Stimulated activated CD8-positive, alpha-beta memory T cell treated with anti-CD3 and anti-CD28 coated beads, Interleukin-7, amount 100 ng/mL, for 48 hours (primary cell): ENCODE results near the gene MAGI2.
"Not testable (repeated sequence)": the region's sequence is repeated elsewhere in the genome, so short reads cannot be mapped to it uniquely, and the experiment has no call there.

Source experiments
- DNase-seq, 2 donors: peaks; one replicate each; pipeline ENCODE4 v3.0.0-alpha.2; 2020; ENCODE audit warnings: low read depth in 1 of 2; ENCODE audit errors: extremely low read depth in 1 of 2

The MAGI2 gene

DNA sequence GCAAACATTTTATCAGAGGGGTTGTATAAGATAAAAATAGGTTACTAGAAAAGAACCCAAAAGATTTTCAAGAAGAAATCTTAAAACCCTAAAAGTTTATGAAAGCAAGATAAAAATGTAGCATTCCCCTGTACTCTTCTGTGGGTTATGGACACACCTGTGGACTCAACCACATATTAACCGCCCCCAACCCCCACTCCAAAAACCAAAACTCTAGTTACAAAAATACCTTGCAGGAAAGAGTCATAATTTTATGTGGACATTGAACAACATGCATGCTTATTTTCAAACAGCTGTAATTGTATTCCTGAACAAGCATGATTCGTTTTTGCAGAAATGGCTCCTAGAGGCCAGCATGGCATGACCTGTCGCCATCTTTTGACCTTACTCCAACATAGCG, 1188.0 kb downstream of the MAGI2 start:
- no peak for DNase-seq

GRCh38 chr7:78265071-78265470, 1188.4 kb downstream of the MAGI2 start:
- DNase-seq, result no peak

GRCh38 chr7:78264105-78264504, 1189.4 kb downstream of the MAGI2 start:
- DNase-seq, result no peak

GRCh38 chr7:78261739-78262138, 1191.7 kb downstream of the MAGI2 start:
- DNase-seq, result no peak

DNA sequence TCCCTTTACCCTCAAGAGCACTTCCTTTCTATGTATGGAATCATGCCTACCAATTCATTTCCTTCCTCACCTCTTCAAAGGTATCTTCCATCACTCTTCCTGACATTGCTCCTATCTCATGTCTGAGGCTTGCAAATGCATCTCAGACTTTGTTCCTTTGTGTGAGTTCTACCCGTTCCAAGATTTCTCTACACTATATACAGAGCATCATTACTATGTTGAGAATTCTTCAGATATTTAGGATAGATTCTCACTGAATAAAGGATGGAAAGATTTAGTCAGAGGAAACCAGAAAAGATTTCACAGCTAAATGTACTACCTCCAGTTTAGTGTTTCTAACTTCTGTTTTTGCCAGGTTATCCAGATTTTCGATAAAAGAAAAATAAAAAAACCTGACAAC, 1192.2 kb downstream of the MAGI2 start:
- DNase-seq, result no peak

- no peak for DNase-seq
Observed at GRCh38 chr7:78260826-78261225, 1192.6 kb downstream of the MAGI2 start.

DNA sequence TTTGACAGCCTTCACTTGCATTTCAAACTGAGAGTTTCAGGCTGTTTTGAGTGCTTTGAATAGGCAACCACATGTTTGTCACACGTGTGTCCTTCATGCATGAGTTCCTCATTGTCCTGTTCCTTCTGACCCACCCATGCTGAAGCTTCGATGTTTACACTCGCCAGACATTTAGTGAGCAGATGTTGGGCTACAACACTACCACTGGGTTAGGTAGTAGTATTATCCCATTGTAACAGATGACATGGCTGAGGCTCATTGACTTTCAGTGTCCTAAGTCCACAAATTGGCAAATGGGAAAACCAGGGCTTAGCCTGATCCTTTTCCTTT, 1198.8 kb downstream of the MAGI2 start:
- DNase-seq, result no peak

- no peak for DNase-seq
Observed at GRCh38 chr7:78253850-78254725, 1199.4 kb downstream of the MAGI2 start.

DNA sequence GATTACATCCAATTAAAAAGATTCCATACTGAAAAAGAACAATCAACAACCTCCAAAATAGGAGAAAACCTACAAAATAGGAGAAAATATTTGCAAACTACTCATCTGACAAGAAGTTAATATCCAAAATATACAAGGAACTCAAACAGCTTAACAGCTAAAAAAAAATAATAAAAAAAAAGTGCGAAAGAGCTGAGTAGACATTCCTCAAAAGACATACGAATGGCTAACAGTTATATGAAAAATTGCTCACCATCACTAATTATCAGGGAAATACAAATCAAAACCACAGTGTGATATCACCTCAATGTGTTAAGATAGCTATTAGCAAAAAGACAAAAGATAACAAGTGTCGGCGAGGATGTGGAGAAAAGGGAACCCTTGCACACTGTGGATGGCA, 1204.6 kb downstream of the MAGI2 start:
- no peak for DNase-seq

- no peak for DNase-seq
Observed at GRCh38 chr7:78247910-78248689, 1205.4 kb downstream of the MAGI2 start.

- not testable (repeated sequence) for DNase-seq
Observed at GRCh38 chr7:78240179-78240578, 1213.3 kb downstream of the MAGI2 start.

DNA sequence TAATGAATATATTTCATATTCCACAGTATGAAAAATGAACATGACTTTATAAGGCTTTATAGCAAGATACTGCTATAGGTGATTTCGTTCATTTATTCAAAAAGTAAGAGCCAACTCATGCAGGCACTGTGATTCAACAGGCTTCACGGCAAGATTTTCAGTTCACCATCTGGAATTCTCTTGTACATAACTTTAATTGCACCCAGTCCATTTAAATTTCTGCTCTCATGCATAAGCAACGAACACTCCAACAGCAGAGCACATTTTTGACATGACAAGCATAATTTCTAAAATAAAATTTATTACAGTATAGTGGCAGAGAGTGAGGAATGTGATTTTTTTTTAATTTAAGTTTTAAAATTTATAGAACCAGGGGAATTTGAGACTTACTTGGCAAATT, 1218.8 kb downstream of the MAGI2 start:
- DNase-seq, result no peak

DNA sequence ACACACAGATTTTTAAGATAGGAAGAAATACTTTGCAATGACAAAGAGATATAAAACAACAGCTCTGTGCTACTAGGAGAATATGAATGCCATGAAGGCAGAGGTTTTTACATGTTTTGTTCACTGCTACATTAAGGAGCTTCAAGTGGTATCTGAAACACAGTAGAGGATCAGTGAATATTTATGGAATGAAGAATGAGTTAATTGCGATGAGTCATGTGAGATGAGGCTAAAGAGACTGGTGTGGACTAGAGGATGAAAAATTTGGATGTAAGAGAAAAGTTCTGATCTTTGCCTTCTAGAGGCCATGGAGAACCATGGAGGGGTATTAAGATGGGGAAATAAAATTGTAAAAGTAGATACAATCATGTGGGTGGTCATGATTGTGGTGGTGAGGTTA, 1220.7 kb downstream of the MAGI2 start:
- no peak for DNase-seq

- DNase-seq, result peak in 1 of 2 donors; percentile 5
Observed at GRCh38 chr7:78226059-78226719, 1227.3 kb downstream of the MAGI2 start.

GRCh38 chr7:78225534-78225933, 1227.9 kb downstream of the MAGI2 start:
- no peak for DNase-seq

GRCh38 chr7:78224923-78225322, 1228.5 kb downstream of the MAGI2 start:
- DNase-seq, result no peak

DNA sequence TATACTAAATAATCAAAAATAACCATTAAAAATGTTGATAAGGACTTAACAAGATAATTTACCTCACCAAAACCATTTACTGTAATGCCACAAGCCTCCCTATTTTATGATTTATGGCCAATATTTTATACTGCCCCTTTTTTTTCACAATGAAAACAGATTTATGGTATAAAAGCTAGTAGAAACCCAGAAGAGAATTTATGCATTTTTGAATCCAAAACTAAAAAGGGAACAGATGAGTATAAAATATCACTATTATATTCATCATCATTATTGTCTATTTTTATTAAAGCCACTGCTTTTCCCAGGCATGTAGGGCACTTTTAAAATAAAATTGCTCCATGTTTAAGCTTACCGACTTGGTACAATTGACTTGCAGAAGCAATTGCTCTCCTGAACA, 1229.9 kb downstream of the MAGI2 start:
- DNase-seq, result no peak

GRCh38 chr7:78222001-78222751, 1231.3 kb downstream of the MAGI2 start:
- DNase-seq, result no peak

DNA sequence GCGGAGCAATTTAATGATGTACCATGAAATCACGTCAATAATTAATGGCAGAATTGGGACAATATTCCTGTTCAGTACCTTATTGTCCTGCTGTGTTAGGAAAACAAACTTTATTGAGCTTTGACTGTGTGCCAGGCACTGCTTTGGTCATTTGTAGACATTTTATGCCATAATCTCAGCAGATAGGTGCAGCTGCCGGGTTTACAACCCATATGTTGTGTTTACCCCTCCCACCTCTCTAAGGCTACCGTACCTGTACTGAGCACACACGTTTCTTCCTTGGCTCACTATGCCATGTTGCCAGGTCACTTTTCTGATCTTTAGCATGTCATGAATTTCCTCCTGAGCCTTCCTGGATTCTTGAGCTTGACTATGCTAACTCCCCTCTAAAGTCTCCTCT, 1232.7 kb downstream of the MAGI2 start:
- no peak for DNase-seq

- no peak for DNase-seq
Observed at GRCh38 chr7:78218876-78219275, 1234.6 kb downstream of the MAGI2 start.

DNA sequence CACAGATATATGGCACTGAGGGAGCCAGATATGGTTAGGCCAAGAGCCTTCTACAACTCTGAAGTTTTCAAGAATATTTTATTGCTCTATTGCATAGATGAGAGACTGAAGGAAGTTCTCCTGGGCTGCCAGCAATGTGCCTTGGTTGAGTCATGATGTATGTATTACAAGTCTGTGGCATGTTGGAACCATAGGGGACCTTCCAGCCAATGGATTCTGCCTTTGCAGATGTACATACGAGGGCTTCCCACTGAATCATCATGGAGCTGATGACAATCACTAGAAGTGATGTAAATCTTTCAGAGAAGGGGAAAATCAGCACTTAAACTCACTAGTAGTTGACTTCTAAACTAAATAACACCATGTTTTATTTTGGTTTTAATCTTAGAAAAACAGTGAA, 1235.4 kb downstream of the MAGI2 start:
- no peak for DNase-seq
